ENCODE measurements around the gene ATP11C.

ATP11C gene

DNA sequence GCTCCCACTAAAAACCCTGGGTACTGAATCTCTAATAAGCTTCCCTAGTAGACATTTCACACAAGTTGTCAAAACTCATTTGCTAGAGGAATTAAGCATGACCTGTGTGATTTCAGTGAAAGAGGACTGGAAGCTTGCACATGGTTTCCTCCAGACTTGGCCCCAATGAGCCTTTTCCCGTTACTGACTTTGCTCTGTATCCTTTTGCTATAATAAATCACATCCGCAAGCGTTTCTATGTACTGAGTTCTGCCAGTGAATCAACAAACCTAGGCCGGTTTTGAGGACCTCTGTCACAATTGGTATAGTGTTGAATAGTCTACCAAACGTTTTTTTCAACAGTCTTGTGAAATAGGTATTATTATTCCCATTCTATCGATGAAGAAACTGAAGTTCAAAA, 8.2 kb downstream of the ATP11C start:
- DNase-seq: no peak

DNA sequence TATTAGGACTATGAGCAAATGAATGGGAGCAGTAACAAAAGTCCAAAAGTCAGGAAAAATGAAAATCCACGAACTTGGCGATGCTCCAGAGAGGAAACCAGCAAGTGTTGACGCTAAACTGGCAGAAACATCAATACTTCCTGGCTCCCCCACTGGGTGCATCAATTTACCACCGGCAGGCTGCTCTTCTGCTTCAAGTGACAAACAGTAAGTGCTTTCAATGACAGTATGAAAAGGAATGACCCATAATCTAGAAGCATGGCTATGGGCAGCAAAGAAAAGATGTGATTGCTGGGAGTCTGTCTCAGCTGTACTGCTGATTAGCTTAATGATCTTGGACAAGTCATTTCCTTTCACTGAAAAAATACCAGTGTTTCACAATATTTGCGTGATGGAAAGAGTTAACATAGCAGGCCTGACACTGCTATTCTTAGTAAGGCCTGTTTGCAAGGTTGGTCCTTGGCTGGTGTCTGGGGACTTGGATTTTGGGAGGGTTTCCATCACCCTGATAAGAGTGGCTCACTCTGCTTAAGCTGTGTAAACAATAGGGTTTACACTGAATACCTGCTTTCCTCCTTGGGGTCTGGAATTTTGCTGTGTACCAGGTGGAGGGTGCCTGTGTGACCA, 8.7 kb downstream of the ATP11C start:
- DNase-seq: no peak

DNA sequence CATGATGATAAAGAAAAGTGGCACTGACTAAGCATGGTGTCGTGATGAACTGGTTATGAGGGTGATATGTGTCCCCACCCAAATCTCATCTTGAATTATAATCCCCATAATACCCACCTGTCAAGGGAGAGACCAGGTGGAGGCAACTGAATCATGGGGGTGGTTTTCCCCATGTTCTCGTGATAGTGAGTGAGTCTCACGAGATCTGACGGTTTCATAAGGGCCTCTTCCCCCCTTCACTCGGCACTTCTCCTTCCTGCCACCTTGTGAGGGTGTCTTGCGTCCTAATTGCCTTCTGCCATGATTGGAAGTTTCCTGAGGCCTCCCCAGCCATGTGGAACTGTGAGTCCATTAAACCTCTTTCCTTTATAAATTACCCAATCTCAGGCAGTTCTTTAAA, 11.7 kb downstream of the ATP11C start:
- DNase-seq: peak in 2 of 56 donors; percentile 2 to 5

DNA sequence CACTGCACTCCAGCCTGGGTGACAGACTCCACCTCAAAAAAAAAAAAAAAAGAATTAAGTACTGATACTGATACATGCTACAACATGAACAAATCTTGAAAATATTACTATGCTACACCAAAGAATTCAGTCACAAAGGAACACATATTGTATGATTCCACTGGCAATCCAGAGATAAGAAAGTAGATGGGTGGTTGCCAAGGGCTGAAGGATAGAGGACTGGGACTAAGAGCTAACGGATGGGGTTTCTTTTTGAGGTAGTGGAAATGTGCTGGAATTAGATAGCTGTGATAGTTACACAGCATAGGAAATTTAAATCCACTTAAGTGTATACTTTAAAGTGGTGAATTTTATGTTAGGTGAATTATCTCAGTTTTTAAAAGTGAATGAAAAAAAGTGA, 12.5 kb downstream of the ATP11C start:
- DNase-seq: no peak

DNA sequence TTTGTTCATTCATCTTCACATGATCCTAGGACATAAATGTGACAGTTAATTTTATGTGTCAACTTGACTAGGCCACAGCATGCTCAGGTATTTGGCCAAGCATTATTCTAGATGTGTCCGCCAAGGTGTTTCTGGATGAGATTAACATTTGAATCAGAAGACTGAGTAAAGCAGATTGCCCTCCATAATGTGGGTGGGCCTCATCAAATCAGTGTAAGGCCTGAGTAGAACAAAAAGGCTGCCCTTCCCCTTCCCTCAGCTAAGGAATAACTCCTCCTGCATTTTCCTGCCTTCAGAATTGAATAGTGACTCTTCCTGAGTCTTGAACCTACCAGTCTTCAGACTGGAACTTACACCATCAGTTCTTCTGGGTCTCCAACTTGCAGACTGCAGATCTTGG, 18.4 kb downstream of the ATP11C start:
- no peak for DNase-seq

DNA sequence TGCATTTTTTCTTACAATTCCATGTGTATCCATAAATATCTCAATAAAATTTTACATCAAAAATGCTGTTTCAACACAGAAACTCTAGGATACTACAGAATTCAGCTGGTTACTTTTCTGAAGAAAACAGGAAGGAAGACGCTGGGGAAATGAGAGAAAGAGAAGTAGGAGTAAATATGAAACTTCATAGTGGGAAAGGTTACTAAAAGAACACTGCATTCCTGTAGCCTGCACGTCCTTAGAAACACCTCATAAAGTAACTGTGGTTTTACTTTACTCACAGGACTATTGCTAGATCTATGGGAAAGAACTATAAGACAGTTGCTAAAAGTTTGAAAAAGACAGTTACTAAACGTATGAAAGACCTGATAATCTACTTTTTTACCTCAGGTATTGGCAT, 23.1 kb downstream of the ATP11C start:
- DNase-seq: no peak

DNA sequence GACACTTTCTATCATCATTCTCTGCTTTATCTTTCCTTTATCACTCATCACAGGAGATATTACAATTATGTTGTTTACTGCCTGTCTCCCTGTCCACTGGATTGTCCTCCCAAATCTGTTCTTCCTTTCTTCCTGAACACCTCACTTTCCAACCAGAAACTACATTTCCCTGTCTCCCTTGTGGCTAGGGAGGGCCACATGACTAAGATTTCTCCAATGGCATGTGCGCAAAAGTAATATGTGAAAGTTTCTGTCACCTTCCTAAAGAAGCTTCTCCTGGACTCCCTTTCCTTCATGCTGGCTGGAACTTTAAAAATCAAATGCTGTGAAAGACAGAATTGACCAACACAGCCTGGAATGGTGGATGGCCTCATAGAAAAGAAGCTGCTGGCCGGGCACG, 25.8 kb downstream of the ATP11C start:
- no peak for DNase-seq

DNA sequence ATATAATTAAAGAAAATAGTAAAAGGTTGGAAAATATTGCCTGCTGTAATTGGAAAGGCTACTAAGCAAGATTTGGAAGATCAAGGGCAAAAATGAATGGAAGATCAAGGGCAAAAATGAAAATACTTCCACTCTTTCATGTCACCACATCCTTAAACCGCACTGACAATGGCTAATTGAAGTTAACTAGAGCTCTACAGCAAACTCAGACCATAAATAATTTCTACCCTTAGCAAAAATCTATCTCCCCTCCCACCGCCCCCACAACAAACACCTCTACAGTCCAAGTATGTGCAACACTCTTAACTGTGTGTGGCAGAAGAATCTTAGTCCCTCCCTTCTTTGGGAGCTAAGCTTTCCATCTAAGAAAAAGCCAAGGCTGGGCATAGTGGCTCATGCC, 27.1 kb downstream of the ATP11C start:
- no peak for DNase-seq

DNA sequence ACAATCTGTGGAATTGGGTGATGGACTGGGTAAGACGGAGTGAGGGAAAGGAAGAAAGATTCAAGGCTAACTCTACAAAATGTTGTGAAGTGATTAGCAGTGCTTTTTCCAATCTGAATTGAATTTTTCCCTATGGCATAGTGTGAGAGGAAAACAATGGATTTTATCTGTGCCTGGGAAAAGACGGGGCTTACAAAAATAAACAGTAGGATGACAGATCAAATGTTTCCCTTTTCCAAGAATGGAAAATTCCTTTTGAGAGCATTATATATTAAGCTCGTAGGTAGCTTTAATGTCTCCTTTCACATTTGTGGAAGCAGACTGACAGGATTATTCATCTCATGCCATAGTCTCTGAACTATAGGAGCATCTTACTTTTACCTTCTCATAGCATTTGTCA, 27.8 kb downstream of the ATP11C start:
- DNase-seq: no peak

DNA sequence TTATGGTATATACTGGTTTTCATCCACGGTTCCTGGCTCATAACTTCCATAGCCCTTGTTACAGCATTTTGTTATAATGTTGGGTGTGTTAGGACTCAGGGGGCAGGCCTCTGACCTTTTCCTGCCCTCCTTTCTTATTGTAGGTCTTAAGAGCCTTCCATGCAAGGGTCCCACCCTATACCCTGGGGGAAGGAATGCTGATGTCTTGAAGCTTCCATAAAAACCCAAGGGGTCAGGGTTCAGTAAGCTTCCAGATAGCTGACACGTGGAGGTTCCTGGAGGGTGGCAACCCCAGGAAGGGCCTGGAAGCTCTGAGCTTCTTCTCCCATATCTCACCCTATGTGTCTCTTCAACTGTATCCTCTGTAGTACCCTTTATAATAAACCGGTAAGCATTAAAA, 29.6 kb downstream of the ATP11C start:
- no peak for DNase-seq

DNA sequence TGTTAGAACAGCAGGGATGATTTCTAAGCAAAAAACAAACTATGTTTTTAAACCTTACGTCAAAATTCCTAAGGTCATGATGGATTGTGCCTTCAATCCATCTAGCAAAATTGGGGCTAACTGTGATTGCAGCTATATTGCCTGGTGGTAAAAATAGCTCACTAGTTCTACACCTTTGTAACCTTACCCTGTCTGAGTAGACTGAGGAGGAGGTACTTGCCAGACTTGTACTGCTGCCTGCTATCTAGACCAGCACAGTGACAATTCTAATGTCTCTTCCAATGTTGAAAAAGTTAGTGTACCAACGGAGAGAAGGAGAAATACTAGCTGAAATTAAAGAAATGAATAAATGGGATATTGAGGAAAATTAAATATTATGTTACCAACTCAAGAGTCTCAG, 30.3 kb downstream of the ATP11C start:
- no peak for DNase-seq

DNA sequence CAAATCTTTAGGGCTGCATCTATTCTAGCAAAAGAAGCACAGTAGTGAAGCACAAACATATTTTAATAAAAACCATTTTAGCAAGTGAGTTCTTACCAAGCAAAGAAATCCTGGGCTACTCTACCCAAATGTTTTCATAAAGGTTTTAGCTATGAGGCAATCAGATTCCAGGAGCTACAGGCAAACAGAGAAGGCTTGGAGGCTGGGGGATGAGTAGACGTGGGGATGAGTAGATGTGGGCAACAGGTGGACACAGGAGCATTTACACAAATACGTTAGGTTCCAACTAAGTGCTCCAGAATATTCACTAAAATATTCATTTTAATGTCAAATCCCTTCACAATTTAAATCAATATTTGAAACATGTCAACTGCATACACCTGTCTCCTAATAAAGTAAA, 34.5 kb downstream of the ATP11C start:
- DNase-seq: no peak

DNA sequence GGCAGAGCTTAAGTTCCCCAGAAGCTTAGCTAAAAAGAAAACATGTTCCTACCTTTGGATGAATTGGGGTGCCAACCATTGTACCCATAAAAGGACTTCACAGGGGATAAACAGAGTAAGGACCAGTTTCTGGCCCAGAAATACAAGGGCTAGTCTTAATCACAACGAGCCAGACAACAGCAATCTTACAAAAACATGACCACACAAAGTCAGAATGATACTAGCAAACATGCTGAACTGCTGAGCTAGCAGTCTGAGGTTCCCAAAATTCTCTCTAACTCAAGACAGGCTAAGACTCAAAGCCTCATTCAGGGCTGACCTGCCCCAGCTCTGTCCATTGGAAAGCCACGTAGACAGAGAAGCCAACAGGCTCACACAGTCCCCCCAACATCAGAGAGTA, 40.3 kb downstream of the ATP11C start:
- no peak for DNase-seq

DNA sequence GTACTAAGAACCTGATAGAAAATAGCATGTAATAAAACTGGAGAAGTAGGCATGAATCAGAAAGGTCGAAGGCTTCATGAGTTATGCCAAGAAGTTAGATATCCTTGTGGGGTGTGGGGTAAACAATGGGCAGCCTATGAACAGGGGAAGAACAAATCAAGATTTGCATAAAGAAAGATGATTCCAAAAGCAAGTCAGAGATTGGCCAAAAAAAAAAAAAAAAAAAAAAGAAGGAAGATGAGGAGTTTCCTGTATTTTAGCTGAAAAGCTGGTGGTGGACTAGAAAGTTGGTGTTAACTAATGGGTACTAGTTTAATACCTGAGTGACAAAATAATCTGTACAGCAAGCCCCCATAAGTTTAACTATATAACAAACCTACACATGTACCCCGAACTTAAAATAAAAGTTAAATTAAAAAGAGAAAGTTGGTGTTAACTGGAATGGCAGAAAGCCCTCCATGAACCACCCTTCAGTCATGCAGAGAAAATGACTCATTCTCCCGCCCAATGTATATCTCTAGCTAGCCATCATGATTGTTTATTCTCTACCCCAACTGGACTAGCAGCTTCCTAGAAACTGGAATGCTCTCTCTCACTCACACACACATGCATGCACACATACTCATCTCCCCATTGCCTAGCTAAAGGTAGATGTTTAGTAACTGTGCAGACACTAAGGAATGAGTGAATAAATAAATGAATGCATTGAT, 41.7 kb downstream of the ATP11C start:
- DNase-seq: no peak

DNA sequence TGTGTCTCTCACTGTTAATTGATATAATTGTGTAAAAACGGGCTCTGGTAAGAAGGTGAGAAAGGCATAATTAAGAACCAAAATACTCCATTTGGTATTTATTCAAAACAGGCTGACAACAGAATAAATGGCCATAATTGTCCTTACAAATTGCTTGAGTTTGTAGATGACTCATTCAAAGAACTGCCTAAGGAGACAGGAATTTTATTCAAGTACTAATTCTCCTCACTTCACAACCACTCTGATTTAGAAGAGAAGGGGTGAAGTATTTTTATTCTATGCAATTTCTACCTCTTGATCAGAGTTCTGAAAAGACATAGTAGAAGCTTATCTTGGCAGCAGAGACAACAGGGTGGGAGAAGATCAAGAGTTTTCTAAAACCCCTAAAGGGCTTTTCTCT, 43.1 kb downstream of the ATP11C start:
- DNase-seq: no peak

DNA sequence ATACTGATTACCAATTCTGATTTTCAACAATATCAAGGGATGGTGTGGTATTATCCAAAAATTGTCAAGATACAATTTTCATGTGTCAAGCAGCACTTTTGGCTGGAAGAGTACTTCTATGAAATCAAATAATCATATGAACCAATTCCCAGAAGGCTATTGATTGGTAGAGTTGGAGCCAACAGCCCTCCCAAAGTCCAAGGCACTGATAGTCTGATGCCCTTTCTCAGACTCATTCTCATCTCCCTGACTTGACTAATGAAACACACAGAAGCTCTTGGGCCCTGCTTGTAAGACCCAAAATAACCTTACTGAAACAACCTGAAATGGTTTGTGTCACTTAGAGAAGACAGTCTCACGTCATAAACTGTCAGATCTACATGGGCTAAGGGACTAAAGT, 48.9 kb downstream of the ATP11C start:
- no peak for DNase-seq

DNA sequence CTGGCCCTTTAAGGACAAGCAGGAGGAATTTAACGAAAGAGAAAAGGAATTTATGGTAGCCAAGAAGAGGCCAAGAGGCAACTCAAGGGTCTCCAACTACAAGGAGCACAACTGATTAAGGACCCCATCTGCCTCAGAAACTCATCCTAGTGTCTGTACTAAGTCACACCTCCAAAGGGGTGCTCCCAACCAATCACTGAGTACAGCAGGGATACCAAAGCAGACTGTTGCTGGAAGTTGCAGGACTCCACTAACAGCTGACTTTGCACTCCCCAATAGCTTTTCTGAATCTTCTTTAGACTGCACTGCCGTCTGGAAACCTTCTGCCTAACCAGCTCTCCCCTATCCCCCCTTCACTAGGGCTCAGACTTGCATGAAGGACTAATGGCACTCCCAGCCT, 50.6 kb downstream of the ATP11C start:
- no peak for DNase-seq

DNA sequence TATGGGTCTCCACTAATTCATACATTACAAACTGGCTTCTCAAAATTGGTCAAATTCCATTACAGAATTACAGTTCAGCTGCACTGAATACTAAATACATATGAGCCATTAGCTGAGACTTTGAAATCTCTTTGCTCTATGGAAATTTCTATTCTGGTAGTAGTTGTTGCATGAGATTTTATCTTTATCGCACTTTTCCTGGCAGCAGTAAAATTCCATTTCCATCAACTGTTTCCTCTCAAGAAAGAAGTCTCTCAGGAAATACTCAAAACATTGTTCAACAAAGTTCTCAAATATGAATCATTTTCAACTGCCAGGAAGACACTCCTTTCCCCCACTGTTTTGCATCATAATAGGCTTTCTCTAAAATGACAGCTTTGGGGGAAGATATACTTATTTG, 51.3 kb downstream of the ATP11C start:
- DNase-seq: no peak

DNA sequence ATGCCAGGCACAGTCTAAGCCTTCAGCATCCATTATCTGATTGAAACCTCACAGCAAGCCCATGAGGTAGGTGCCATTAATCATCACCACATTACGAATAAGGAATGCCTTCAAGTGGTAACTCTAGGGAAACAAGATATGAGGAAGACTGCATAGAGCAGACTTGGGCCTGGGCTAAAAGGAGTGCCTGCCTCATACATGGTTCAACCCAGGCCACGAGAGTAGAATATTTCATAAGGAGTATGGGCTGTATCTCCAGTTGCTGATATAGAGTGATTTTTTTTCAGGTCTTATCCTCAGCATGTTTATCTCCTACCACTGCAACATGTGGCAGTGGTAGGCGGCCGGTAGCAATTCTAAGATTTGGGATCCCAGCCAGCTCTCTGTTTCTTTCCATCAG, 51.7 kb downstream of the ATP11C start:
- no peak for DNase-seq

DNA sequence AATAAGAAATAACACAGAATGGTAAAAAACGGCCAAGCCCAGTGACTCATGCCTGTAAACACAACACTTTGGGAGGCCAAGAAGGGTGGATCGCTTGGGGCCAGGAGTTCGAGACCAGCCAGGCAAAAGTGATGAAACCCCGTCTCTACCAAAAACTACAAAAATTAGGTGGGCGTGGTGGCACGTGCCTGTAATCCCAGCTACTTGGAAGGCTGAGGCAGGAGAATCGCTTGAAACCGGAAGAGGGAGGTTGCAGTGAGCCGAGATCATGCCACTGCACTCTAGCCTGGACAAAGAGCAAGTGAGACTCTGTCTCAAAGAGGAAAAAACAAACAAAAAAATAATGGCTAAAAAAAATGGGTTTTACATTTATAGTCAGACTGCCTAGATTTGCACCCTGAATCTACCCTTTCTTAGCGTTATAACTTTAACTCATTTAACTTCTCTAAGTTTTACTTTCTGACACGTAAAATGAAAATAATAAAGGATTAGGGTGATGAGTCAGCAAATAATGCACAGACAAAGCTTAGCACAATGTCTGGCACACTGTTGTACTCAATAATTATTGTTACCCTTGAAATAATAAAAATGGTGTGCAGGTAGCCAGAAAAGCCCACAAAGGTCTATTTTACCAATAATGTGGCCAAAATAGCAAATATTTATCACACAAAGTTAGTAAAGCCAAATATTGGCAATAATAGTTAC, 55.0 kb downstream of the ATP11C start:
- DNase-seq: no peak

DNA sequence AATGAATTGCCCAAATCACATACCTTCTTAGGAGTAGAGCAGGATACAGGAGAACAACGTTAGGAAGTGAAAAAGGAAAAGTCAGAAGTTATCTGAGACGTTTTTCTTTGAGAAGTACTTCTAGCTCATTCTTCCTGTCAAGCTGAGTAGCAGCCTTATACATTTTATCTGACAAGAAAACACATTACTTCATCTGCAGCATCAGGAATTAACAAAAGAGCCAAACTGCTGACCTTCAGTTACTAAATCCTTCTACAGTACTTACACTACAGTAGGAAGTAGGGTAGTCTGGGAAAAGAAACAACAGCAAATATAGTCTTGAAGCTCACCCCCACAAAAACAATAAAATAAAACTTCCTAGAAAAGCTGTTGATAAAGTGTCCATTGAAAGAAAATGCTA, 57.0 kb downstream of the ATP11C start:
- no peak for DNase-seq

DNA sequence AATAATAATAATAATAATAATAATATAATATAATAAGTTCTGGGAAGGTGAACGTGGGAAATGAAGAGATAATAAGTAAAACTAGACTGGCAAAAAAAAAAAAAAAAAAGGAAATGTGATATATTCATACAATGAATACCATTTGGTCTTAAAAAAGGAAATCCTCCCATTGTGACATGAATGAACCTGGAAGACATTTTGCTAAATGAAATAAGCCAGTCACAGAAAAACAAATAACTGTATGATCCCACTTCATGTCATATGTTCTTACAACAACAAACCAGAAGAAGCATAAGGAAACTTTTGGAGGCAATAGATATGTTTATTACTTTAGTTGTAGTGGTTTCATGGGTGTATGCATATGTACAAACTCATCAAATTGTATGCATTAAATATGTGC, 63.1 kb downstream of the ATP11C start:
- DNase-seq: no peak

DNA sequence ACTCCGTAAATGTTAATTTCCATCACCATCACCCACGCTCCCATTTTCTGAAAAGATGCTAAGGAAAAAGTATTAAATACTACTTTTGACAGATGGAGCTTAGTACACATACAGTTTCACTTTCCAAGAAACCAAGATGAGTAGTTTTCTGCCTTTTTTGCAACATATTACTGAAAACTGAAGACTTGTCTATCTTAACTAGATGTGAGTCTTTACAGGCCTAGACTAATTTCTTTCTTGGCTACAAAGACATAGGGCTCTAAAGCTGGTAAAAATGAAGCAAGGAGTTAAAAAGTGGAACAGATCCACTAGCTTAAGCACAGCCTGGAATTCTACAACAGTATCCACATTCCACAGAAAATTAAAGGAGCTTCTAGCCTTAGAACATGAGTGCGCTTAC, 68.2 kb downstream of the ATP11C start:
- DNase-seq: no peak
